ENCODE measurements around the gene ERCC5. TPM values are rescaled to one million over a fixed set of nuclear protein-coding genes. Genes with fewer than 3 reads are reported as not detected.

Gene ERCC5
- total RNA-seq, 1 donor from 2014 or later = 61.3 TPM

DNA sequence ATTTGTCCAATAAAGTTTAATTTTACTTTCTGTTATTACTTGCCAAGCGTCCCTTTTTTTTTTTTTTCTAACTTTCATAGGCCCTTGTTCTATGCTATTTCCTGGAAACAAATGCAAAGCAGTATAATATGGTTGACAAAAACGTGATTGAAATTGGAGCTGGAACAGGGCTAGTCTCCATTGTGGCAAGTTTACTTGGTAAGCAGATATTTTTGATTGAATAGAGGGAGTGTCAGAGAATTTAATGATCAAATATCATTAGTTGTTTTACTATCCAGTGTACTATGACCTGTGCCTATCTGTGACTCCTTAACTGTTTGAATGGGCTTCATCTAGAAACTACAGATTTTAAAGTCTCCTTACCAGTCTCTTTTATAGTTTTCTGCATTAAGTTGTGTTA is 46.7 kb downstream of the ERCC5 start:
- no peak for DNase-seq

DNA sequence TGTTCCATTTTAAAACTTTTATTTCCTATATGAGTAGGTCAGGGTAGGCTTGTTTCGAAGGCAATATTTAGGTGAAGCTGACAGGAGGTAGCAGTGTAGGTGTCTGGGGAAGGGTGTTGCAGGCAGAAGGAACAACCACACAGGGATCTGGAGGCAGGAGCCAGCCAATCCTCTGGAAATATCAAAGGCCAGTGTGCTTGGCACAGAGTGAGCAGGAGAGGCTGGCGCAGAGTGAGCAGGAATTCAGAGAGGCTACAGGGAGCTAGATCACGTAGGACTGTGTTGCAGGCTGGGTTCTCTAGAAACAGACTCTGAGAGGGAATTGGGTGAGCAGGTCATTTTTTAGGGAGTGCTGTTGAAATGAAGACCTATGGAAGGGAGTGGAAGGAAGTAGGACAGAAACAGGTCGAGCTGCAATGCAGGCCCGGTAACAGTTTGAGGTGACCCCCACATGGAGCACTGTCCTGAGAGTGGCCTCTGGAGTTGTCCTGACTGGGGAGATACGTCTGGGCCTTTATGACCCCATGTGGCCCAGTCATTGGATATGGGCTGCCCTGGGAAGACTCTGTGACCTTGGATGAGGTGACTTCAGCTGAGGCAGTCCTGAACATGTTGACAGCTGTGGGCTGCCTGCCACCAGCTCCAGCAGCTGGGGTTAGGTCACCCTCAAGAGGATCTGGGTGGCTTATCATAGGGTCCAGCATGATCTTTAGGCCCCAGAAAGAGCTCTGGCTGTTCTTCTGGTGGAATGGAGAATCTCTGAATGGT is 51.7 kb downstream of the ERCC5 start:
- DNase-seq = no peak

DNA sequence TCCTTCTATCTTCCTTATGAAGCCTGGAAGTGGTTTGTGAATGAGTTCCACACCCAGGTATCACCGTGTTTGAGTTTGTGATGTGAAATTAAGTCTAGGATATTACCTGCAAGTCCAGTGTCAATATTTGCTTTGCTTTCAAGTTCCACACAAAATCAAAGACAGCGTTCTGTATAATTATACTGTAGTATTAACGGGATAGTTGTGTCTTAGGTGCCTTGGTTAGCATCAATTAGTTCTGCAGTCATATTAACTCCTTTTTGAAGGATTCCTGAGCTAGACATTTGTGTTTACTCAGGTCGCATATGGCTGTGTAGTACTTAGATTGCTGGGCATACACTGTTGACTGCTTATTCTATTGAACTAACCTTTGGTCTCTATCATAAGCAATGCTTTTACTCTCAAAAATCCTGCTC is 54.4 kb downstream of the ERCC5 start:
- DNase-seq = no peak

DNA sequence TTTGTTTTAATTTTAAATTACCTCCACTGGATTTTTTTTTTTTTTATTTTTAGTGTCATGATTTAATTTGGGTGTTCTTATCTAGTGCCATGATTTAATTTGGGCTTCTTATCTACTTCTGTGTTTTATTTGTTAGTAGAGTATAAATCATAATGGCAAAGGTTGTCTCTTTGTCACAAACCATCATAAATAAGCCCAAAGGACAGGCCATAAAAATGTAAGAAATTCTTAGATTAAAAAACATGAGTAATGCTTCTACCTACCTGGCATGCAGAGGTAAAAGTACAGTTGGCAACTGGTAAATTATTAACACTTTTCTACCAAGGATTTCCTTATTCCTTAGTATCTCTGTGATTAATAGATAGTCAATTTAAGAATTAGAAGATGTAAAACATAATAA is 55.2 kb downstream of the ERCC5 start:
- DNase-seq = no peak

DNA sequence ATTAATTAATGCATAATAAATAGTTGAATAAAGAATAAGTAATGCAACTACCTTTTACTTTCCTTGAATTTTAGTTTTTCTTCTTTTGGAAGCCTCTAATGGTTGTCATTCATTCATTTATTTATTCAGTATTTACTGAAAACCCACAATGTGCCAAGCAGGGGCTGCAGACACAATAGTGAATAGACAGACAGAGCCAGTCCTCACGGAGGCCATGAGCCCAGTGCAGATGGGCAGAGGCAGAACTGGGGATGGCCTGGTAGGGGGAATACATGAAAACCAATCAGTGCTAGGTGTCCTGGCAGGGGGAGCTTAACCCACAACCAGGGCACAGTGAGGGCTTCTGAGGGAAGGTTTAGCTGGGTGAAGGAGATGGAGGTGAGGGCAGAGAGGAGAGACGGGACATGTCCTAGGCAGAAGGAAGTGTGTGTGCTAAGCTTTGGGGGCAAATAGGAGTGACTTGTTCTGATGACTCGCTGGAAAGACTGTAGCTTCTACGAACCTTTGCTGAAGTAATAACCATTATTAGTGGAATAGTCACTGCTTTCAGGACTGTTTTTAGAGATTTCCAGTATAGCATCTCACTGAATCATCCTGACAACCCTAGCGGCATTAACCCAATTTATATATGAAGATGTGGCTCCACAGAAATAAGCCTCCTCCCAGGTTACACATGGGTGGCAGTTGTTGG is 55.9 kb downstream of the ERCC5 start:
- DNase-seq = no peak

DNA sequence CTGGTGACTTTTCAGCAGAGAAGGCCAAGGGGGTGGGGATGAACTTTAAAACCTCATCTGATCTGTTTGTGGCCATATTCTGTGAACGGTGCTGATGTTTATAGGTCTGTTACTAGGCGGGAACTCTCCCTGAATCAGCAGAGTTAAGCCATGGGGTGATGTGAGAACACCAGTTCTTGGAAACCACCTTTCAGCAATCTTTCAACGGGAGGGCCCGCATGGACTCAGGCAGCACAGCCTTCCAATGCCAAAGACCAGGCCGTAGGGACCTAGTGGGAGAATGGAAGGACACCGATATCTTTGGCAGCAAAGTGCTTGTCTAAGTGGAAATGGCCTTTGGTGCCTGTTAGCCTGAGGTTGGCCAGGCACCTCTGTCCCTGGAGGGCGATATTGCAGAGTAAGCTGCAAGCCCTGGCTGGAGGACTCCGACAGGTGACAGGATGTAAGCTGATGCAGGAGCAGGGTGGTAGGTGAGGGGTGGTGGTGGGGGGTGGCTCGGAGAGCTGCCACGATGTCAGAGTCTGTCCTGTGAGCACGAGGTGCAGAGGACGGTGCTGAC is 57.0 kb downstream of the ERCC5 start:
- DNase-seq = no peak

DNA sequence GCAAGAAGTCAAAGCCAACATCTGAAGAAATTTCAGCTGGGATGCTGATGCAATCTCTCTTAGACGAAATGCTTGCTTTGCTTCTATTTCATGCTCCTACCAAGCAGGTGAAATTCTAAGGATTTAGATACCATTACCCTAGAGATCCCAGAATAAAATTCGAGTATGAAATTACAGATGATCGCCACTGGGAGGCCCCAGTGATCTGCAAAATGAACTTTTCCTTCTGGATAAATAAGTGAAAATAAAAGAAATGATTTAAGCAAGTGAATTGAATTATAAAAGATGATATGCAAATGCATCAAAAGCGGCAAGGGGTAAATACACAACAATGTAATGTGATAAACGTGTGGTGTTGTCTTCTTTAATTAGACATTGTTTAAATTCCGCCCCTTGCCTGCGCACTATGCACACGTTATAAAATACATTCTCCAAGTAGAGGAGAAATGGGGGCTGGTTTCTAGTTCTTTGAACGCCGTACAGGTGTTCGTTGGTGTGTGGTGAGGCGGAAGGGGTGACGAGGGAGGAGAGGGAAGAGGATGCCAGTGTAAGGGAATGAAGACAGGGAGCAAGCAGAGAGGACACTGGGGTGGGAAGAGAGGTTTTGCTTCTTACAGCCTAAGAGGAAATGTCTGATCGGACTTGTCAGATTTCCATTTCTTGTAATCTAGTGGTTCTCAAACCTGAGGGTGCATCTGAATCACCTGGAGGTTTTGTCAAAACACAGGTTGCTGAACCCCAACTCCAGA is 58.0 kb downstream of the ERCC5 start:
- peak; percentile 40 for DNase-seq

DNA sequence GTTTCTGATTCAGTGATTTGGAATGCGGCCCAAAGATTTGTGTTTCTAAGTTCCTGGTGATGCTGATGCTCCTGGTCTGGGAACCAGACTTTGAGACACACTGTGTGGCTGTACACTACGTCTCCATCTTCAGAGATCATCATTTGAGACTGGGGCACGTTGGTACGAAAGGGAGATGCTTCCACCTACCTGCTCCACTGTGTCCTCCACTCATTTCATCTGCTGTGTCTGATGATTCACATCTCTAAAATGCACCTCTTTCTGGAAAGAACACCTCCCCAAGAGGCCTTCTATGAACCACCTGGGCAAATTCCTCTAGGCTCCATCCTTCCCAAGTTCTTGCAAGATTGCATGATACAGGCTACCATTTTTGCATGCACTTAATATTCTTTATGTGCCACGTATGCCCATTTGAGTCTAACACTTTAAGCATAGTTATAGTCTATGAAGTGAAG is 58.6 kb downstream of the ERCC5 start:
- no peak for DNase-seq

DNA sequence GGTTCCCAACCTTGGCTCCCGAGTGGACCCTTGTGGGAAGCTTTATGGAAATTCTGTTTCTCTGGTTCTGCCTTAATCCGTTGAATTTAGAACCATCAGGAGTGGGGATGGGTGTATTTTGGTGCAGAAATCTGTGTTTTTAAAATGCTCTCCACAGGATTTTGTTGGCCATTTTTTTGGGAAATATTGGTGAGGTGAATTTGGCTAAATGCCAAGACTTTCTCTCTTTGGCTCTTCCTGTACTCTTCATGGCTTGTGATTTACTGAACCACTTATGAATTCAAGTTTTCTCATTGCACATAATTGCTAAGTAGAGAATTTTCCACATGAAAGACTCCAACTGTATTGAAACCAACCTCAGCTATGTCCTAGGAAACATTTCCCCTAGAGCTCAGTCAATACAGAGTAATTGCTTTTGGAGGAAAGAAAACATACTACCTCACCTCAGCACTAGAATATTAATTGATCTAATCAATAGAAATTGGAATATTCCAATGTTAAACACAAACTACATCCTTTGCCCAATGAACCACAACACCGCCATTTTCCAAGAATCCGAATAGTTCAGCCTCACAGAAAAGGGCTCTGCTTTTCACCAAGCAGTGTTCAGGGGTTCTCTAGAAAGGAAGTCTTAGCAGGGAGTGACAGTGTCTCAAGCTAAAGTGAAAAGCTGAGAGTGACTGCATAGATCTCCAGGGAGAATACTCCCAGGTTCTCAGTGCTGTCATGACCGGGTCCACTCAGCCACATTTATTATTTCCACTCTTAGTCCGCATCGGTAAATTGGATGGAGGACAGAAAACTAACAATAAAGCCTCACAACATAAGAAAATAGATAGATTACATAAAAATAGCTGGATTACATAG is 60.3 kb downstream of the ERCC5 start:
- no peak for DNase-seq

DNA sequence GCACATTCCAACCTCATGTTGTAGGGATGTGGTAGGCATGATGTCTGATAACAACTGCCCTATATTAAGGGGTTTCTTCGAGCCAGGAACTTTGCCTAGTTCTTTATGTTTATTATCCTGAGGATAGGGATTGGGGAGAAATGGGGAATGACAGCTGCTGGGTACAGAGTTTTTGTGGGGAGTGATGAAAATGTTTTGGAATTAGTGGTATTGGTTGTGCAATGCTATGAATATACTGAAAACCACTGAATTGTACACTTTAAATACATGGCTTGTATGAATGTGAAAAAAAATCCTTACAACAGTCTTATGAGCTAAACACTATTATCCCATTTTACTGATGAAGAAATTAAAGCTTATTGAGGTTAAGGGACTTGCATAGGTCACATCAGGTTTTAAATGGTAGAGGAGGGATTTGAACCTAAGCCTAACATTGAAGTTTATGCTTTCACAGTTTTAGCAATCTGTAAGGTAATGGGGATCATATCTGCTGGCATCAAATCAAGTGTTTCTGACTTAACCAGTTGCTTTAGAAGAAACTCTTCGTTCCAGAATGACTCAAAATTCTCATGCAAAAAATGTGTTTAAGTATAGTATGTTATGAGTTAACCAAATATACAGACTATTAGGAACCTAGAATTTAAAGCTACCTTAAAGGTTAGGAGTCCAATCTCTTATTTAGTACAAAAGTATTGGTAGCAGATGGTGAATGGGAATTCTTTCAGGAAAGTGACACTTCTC is 61.4 kb downstream of the ERCC5 start:
- no peak for DNase-seq

DNA sequence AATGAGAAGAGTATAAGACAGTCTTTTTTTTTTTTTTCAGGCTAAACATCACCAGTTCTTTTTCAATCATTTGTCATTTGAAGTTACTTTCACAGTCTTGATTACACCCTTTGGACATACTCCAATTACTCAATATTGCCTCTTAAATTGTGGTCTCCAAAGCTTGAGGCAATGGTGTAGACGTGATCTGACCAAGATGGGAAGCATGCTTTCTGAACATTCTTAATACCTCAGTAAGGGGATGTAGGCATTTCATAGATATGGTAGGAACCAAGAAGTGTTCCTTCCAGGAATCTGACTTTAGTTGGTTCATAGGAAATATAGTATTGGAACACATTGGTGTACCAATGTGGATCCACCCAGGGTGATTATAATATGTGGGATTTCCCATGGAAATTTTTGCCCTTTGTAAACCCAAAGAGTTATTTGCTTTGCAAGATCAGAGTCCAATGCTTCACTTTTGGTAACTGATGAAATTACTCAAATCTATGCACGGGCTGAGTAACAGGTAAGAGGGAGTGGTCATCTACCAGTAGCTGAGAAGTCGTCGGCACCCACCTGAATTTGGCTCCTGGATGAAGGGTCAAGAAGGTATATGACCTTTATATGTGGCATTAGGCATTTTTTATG is 62.2 kb downstream of the ERCC5 start:
- no peak for DNase-seq

DNA sequence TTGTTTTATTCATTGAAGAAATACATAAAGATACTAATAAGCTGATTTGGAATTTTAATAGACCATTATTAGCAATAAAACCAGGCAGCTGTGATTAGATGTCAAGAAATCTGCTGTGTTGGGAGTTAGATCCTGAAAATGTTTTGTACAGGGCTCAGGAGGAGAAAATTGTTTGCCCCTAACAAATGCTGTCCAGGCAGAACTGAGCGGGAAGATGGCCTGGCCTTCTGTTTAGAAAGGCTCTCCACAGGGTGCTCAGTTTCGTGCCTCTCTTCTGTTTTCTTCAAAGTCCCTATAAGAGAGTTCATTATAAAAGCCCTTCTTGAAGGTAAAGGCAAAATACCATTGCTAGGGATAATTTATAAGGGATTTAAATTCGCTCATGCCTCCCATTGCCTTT is 64.1 kb downstream of the ERCC5 start:
- DNase-seq = no peak

DNA sequence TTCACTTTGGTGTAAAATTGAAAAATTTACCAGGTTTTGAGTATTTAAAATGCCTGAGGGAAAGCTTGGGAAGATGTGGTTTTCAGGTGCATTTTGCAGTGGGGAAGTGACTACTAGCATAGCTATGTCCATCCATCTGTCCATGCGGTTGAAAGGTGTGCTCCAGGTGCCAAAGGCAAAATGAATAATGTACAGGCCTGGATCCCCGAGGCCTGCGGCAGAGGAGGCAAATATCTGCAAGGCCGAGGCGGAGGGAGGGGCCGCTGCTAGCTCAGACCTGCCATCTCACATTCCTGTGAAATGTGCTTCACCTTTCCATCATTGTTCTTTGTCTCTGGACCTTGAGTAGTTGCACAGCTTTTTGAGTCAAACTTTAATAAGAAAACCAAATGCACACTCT is 65.5 kb downstream of the ERCC5 start:
- DNase-seq = no peak

DNA sequence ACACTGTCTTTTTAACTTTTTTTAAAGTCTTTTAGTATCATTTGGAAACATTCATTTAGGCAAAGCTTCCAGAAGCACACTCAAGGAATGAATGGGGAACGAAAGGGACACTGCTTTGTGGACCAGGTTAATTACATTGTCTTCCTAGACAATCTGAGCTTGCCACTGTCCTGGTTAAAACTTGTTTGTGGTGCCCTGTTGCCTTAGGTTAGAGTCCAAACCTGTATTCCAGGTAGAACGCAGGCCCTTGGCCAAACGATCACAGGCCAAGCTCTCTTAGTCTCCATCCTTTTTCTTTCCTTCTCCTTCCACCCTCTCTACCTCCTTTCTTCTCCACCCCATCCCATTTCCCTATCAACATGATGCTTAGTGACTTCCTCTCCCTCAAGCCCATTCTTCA is 66.8 kb downstream of the ERCC5 start:
- DNase-seq = no peak

DNA sequence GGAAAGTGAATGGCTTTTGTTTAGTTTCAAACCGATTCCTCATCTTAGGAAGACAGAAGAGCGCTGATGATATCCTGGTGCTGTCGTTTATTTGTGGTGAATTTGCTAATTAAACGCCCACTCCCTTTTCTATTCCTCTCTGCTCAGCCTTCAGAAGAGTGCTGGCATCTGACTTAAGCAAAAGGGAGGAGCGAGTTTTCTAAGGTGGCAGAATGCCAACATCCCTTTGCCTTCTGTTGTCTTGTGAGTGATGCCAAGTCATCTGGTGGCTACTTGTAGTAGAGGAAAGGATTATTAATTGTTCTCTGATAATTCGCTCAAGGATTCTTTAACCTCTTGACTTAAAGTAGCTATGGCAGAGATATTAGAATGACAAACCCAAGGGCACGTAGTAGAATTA is 68.1 kb downstream of the ERCC5 start:
- peak; percentile 82 for DNase-seq

DNA sequence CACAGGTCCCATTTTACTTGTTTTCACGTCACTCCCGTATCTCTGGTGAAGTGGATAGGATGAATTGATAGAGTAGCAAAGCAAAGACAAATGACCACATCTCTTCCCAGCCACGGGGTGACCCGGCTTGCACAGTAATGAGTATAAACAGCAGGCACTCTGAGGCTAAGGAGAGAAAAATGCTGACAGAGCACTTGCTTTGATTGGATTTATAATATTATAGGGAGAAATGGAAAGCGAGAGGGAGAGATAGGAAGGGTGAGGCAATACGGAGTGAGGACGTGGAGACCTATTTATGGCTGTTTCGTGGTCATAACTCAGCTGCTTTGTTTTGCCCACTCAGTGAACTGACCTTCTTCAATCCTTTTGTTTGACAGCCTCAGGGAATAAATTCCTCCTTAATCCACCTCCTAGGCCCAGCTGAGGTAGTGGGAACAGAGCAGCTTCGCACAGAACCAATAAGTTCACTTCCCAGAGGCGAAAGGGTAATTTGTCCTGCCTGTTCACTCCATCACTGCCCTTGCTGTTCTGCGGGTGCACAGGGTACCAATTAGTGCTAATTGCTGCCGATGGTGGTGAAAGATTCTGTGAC is 68.6 kb downstream of the ERCC5 start:
- DNase-seq = no peak

DNA sequence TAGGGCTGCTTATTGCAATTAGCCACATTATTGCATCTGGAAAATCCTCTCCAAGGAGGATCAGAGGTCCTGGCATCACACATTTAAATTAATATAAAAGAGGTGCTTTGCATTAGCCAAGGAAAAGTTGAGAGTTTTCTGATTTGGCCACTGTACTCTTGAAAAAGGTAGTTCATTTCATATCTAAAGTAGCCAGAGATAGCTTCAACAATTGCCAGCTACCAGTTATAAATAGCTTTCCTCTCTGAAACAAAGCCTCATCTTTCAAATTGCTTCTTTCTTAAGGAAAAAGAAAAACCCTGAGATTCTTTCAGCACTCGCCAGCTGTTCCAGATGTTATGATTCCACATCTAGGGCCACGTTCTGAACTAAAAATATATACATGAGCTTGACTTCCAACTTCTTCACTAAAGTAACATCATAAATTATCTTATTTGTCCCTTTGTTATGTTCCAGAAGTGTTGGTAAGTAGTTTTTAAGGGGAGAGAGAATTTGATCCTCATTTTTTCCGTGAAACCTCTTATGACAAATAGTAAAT is 69.6 kb downstream of the ERCC5 start:
- peak; percentile 40 for DNase-seq

DNA sequence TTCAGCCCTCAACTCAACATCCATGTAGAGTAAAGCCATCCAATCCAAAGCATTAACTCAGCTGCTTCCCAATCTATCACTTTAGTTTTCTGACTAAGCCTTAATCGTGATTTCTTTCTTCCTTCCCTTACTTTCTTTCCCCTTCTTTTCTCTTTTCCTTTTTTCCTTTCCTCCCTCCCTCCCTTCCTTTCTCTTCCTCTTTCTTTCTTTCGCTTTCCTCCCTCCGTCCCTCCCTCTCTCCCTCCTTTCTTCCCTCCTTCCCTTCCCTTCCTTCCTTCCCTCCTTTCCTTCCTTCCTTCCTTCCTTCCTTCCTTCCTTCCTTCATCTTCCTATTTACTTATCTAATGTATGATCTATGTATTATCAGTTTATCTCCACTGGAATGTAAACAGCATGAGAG is 71.2 kb downstream of the ERCC5 start:
- DNase-seq = no peak

DNA sequence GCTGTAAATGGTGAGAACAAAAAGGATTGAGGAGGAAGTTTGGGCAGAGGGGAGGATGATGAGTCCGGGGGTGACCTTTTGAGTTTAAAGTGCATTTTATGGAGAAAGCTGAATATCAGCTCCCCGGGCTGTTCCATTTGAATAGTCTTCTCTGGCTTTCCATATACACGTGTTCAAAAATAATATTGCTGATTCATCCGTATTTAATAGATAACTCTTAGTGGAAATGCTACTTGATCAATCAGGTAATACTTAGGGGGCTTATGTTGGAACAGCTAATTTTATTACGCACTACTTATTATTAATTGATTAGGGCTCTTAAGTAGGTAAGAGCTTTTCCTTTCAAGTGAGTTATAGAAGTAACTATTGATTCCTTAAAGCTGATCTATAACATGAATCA is 76.4 kb downstream of the ERCC5 start:
- no peak for DNase-seq
